ENCODE measurements around the gene ATG4A. TPM values are rescaled to one million over a fixed set of nuclear protein-coding genes. Genes with fewer than 3 reads are reported as not detected.
A peak's percentile ranks its signal among the peaks of the same experiment; 100 is the strongest.

The ATG4A gene
- total and polyA plus RNA-seq, 2 of the 8 experiments (the other 6 are each of a cell fraction or from before 2014, with no cell fraction given) = 1.2 to 2.0 TPM

DNA sequence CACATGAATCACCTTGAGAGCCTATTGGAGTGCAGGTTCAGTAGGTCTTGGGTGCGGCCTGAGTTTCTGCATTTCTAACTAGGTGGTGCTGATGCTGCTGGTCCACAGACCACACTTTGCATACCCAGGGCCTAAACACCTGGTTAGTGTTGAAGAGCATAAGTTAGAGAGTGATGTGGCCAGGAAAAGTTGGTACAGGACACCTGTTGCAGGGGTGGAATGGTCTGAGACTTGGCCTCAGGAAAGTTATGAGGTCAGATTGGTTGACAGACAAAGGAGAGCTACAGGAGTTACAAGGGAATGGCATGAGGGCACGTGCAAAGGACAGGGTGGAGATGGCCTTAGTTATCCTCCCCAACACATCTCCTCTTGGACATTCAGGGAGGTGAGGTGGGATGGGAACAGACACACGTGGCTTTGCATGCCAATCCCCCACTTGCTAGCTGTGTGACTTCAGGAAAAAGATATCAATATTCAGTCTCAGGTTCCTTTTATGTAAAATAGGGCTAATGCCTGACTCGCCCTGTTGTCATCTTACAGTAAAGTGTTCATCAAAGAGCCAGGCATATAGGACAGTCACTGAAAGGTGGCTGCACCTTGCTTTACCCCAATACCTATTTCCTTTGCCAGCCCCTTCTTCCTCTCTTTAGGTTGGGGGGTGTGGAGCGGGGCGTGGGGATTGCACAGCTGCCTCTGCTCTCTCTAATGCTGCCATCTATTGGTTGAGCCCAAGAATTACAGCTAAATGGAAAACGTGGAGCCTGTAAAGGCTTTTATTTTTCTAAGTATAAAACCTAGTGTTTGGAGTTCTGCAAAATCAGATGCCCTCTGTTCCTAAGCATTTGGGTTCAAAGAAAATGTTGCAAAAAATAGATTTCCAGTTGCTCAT lies 47.5 kb downstream of the ATG4A start:
- Histone ChIP-seq H4K20me1 (replicated peaks in 1 of 2; ENCODE audit: control insufficient read depth in 1 of 2, insufficient read depth in 2 of 2, low read length in 2 of 2) (no peaks in the 10 kb centered on the region), H3K4ac (replicated peaks; ENCODE audit: insufficient read length, low read depth, low read length) (no peak overlapping the region), H2BK15ac (ENCODE audit: low read length) (no peak overlapping the region), H3K14ac (ENCODE audit: insufficient read length) (no peak overlapping the region), H3K23ac (ENCODE audit: insufficient read length) (no peak overlapping the region), H2BK12ac (ENCODE audit: low read depth, low read length) (no peak overlapping the region), H3K27ac (ENCODE audit: low read depth, low read length) (no peak overlapping the region), H4K8ac (ENCODE audit: extremely low read depth, insufficient read depth, low read length) (no peak overlapping the region), H3K56ac (replicated peaks; ENCODE audit: insufficient read length, low read depth, low read length) (no peak overlapping the region), H3K79me2 (ENCODE audit: control insufficient read depth in 1 of 2, insufficient read depth in 2 of 2, low read length in 2 of 2) (no peaks in the 10 kb centered on the region), H2BK120ac (replicated peaks; ENCODE audit: low read depth, low read length) (no peak overlapping the region), H2AK5ac (ENCODE audit: low read depth, low read length) (no peak overlapping the region), H3K9me3 (ENCODE audit: insufficient read depth in 2 of 2, low read depth in 1 of 2, low read length in 1 of 2) (no peaks in the 10 kb centered on the region), H2AFZ (ENCODE audit: low read length) (no peak overlapping the region), H3K4me3 (ENCODE audit: extremely low read depth in 1 of 4, insufficient read depth in 2 of 4, low read depth in 3 of 4, low read length in 4 of 4) (no peak overlapping the region), H2BK20ac (ENCODE audit: low read length) (no peak overlapping the region), H2BK5ac (ENCODE audit: low read depth, low read length) (no peak overlapping the region), H3K79me1 (ENCODE audit: low read depth, low read length) (no peaks in the 10 kb centered on the region), H4K91ac (replicated peaks; ENCODE audit: insufficient read length, low read length) (no peak overlapping the region), H3K9ac (replicated peaks in 1 of 4; ENCODE audit: extremely low read depth in 1 of 4, low read depth in 3 of 4, low read length in 3 of 4) (no peak overlapping the region), H3K4me2 (ENCODE audit: insufficient read depth in 1 of 2, low read depth in 2 of 2, low read length in 2 of 2) (no peak overlapping the region), H3K36me3 (ENCODE audit: control insufficient read depth in 2 of 4, insufficient read depth in 4 of 4, low read length in 3 of 4) (no peaks in the 10 kb centered on the region), H3K23me2 (ENCODE audit: low read depth, low read length) (no peaks in the 10 kb centered on the region), H4K5ac (ENCODE audit: insufficient read length, low read depth, low read length) (no peak overlapping the region), H3K18ac (ENCODE audit: extremely low read depth, low read length) (no peak overlapping the region), H3K27me3 (replicated peaks in 1 of 4; ENCODE audit: control insufficient read depth in 3 of 4, extremely low read depth in 1 of 4, insufficient read depth in 3 of 4, low read length in 3 of 4) (no peaks in the 10 kb centered on the region), H3K4me1 (replicated peaks in 1 of 4; ENCODE audit: control insufficient read depth in 3 of 4, insufficient read depth in 4 of 4, low read length in 3 of 4) (no peaks in the 10 kb centered on the region)
- CTCF ChIA-PET (ENCODE audit: partially characterized antibody) = interaction anchor here (0.5 to 2.1 kb wide), 15 partner anchors 9 to 400 kb away, joined by 3 to 10 read pairs (median 4); no protein-coding TSS in a partner anchor
- 72% methylated on average over 7 of the region's 7 CpGs; no CpG with 5 or more reads in 1 of the 2 experiments for WGBS, 2 experiments (ENCODE audit: extremely low coverage in 1 of 2, insufficient coverage in 1 of 2, insufficient read length in 1 of 2, insufficient replicate concordance in 2 of 2, low coverage in 1 of 2, low lambda C conversion rate in 2 of 2, missing lambda C conversion rate in 1 of 2)
- FAIRE-seq (peak; percentile 24), DNase-seq (ENCODE audit: low read depth in 1 of 2, low spot score in 2 of 2) (no peak)
- POLR2A ChIA-PET (ENCODE audit: partially characterized antibody) = interaction anchor here (0.8 to 1.1 kb wide), 2 partner anchors 13 to 18 kb away, joined by 3 read pairs; no protein-coding TSS in a partner anchor
- TF ChIP-seq CHD2 (IDR thresholded peaks at IDR 0.05; ENCODE audit: low read length) (no peak), RAD21 (IDR thresholded peaks at IDR 0.05 in 1 of 2, conservative IDR thresholded peaks at IDR 0.05 in 1 of 2; ENCODE audit: low read depth in 2 of 2, low read length in 2 of 2) (peak; percentile 53 to 66), RXRA (IDR thresholded peaks at IDR 0.05; ENCODE audit: insufficient read depth, low read depth, low read length) (no peak), CBX5 (IDR thresholded peaks at IDR 0.05; ENCODE audit: low read depth, low read length) (no peak), CTBP2 (IDR thresholded peaks at IDR 0.05; ENCODE audit: borderline replicate concordance, insufficient read depth, insufficient read length, low read length) (no peak), JUND (IDR thresholded peaks at IDR 0.05; ENCODE audit: low read length) (no peak), TCF12 (IDR thresholded peaks at IDR 0.05; ENCODE audit: low read depth, low read length) (no peak)
- TF ChIP-seq, protein P1, sequence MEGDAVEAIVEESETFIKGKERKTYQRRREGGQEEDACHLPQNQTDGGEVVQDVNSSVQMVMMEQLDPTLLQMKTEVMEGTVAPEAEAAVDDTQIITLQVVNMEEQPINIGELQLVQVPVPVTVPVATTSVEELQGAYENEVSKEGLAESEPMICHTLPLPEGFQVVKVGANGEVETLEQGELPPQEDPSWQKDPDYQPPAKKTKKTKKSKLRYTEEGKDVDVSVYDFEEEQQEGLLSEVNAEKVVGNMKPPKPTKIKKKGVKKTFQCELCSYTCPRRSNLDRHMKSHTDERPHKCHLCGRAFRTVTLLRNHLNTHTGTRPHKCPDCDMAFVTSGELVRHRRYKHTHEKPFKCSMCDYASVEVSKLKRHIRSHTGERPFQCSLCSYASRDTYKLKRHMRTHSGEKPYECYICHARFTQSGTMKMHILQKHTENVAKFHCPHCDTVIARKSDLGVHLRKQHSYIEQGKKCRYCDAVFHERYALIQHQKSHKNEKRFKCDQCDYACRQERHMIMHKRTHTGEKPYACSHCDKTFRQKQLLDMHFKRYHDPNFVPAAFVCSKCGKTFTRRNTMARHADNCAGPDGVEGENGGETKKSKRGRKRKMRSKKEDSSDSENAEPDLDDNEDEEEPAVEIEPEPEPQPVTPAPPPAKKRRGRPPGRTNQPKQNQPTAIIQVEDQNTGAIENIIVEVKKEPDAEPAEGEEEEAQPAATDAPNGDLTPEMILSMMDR (IDR thresholded peaks at IDR 0.05; ENCODE audit: control extremely low read depth in 1 of 3, insufficient read depth in 1 of 3, low read depth in 1 of 3, low read length in 3 of 3) = peak; percentile 20 to 49 (median 34); a peak in 3 of 4 replicates

Measured in H1 (cell line).